K562 treated with DMSO at 1 percent for 48 hours (cell line): Measurements from ENCODE around the gene DDX41. TPM values are rescaled to one million over a fixed set of nuclear protein-coding genes. Genes with fewer than 3 reads are reported as not detected.

Experiments used
- total RNA-seq: library from RNA; unstranded; fragments of 300-600 nt; gene quantifications from 2 replicates; pipeline ENCODE4 v1.2.3, GENCODE V29; 2022; ENCODE audit warnings: low replicate concordance; ENCODE audit errors: extremely low read depth

DDX41 gene
- not detected in 2 replicates for total RNA-seq

GRCh38 chr5:177516601-177517568 lies at the start of gene DDX41:
Gene DDX41 (minus strand): TSS chr5:177516961. CDS start chr5:177516945, 16 bp downstream.

GRCh38 chr5:177554474-177555111 lies 37.8 kb upstream of the DDX41 start, which contains the start of gene FAM193B:
Gene FAM193B (minus strand): TSS chr5:177554563. CDS start chr5:177554458, 105 bp downstream.

GRCh38 chr5:177509381-177509951 lies 7.3 kb downstream of the DDX41 start, which contains the start of gene DOK3:
Gene DOK3 (minus strand): TSS chr5:177509826. CDS start chr5:177509540, 286 bp downstream.

GRCh38 chr5:177497292-177498012 lies 19.3 kb downstream of the DDX41 start, which contains the start of gene PDLIM7:
Gene PDLIM7 (minus strand): TSS chr5:177497604. CDS start chr5:177496512, 1,092 bp downstream.

GRCh38 chr5:177473443-177474001 lies 43.2 kb downstream of the DDX41 start, which contains the start of gene DBN1:
Gene DBN1 (minus strand): TSS chr5:177473634. CDS start chr5:177473521, 113 bp downstream.

Other genes with a start within 250 kb of the DDX41 start
- gene RAB24, start 213.2 kb downstream of the DDX41 start, total RNA-seq, result not detected in 2 replicates
- not detected in 2 replicates for gene PRELID1, start 213.2 kb downstream of the DDX41 start, total RNA-seq
- gene MXD3, start 205.1 kb downstream of the DDX41 start, total RNA-seq, result not detected in 2 replicates
- gene LMAN2, start 165.3 kb downstream of the DDX41 start, total RNA-seq, result 1,046 TPM in 1 of 2 replicates, not detected in the other
- gene RGS14, start 159.0 kb downstream of the DDX41 start, total RNA-seq, result not detected in 2 replicates
- gene SLC34A1, start 132.5 kb downstream of the DDX41 start, total RNA-seq, result not detected in 2 replicates
- gene PFN3, start 116.3 kb downstream of the DDX41 start, total RNA-seq, result not detected in 2 replicates
- gene F12, start 107.4 kb downstream of the DDX41 start, total RNA-seq, result not detected in 2 replicates
- gene GRK6, start 90.3 kb downstream of the DDX41 start, total RNA-seq, result not detected in 2 replicates
- not detected in 2 replicates for gene PRR7, start 70.1 kb downstream of the DDX41 start, total RNA-seq
- not detected in 2 replicates for gene DBN1, start 43.3 kb downstream of the DDX41 start, total RNA-seq
- gene PDLIM7, start 19.4 kb downstream of the DDX41 start, total RNA-seq, result not detected in 2 replicates
- not detected in 2 replicates for gene DOK3, start 7.1 kb downstream of the DDX41 start, total RNA-seq
- not detected in 2 replicates for gene FAM193B, start 37.6 kb upstream of the DDX41 start, total RNA-seq
- 295 TPM in 1 of 2 replicates, not detected in the other for gene TMED9, start 75.2 kb upstream of the DDX41 start, total RNA-seq
- not detected in 2 replicates for gene B4GALT7, start 83.2 kb upstream of the DDX41 start, total RNA-seq